Endothelial cell of umbilical vein (primary cell): ENCODE results near the gene POU6F2. TPM values are rescaled to one million over a fixed set of nuclear protein-coding genes. Genes with fewer than 3 reads are reported as not detected.

Source experiments
- BruUV-seq: library from RNA; stranded (reverse); fragments of 400-500 nt; replicated peaks from 2 replicates; lab custom pipeline; 2021; lab: Mats Ljungman, UMichigan
- CTCF ChIA-PET: fragments of 300-600, 350-600 bp; sonication (Branson Sonifier 250); formaldehyde crosslinking; loops from one replicate; lab custom pipeline; 2021; ENCODE audit warnings: antibody characterized with exemption, inconsistent platforms; lab: Charles Lee
- POLR2A ChIA-PET: fragments of 300-600, 350-600 bp; sonication (Branson Sonifier 250); formaldehyde crosslinking; loops from one replicate; lab custom pipeline; 2021; ENCODE audit warnings: antibody characterized with exemption, inconsistent platforms; lab: Charles Lee
- DNase-seq: peaks from one replicate; pipeline ENCODE4 v3.0.0-alpha.2; 2011; ENCODE audit warnings: low read depth, low spot score
- FAIRE-seq: peaks from 2 replicates; lab custom pipeline; 2011; peaks lifted over from hg19 to GRCh38; lab: Jason Lieb, UNC
- H2AFZ ChIP-seq: 2 replicates; pipeline ENCODE4 v1.6.0; 2012; ENCODE audit warnings: low read depth, low read length, control low read depth, inconsistent platforms
- H3K27ac ChIP-seq: 2 replicates; pipeline ENCODE4 v1.5.1; 2011; ENCODE audit warnings: low read depth, mild to moderate bottlenecking, control low read depth, low read length, moderate library complexity; ENCODE audit not compliant: insufficient read depth
- H3K27me3 ChIP-seq, 2 experiments: 2 replicates each; pipeline versions ENCODE4 v1.6.0 to v1.6.1; 2011; ENCODE audit warnings: low read length in 2 of 2, mixed read lengths in 1 of 2; ENCODE audit not compliant: control insufficient read depth in 2 of 2, insufficient read depth in 2 of 2
- H3K36me3 ChIP-seq, 2 experiments: 2 replicates in 1 of 2; 3 replicates in 1 of 2; pipeline ENCODE4 v1.5.1; 2011; ENCODE audit warnings: low read length in 2 of 2, mild to moderate bottlenecking in 1 of 2, moderate library complexity in 1 of 2; ENCODE audit not compliant: control insufficient read depth in 2 of 2, insufficient read depth in 2 of 2; ENCODE audit errors: extremely low read depth in 1 of 2
- H3K4me1 ChIP-seq: 3 replicates; pipeline ENCODE4 v1.5.1; 2011; ENCODE audit warnings: mild to moderate bottlenecking, low read length; ENCODE audit not compliant: control insufficient read depth, insufficient read depth; ENCODE audit errors: extremely low read depth
- H3K4me2 ChIP-seq: 2 replicates; pipeline ENCODE4 v1.6.1; 2011; ENCODE audit warnings: low read length, control low read depth, mixed read lengths; ENCODE audit not compliant: insufficient read depth
- H3K4me3 ChIP-seq, 3 experiments: fragments of 200-600 bp in 1 of 3; sonication (generic), shearing (Covaris generic) in 1 of 3; replicated peaks in 1 of 3; 2 replicates each; pipeline ENCODE4 v1.5.1; 2011 to 2016; ENCODE audit warnings: control low read depth in 3 of 3, low read length in 3 of 3, mild to moderate bottlenecking in 2 of 3, inconsistent platforms in 1 of 3, low read depth in 1 of 3, moderate library complexity in 1 of 3; ENCODE audit not compliant: insufficient read depth in 1 of 3
- H3K79me2 ChIP-seq: 2 replicates; pipeline ENCODE4 v1.6.0; 2012; ENCODE audit warnings: low read length, inconsistent platforms; ENCODE audit not compliant: control insufficient read depth, insufficient read depth
- H3K9ac ChIP-seq: replicated peaks from 2 replicates; pipeline ENCODE3; 2011; ENCODE audit warnings: low read length, control low read depth; ENCODE audit not compliant: insufficient read depth; ENCODE audit errors: extremely low read depth
- H3K9me1 ChIP-seq: replicated peaks from 3 replicates; pipeline ENCODE4 v1.6.0; 2011; ENCODE audit warnings: mild to moderate bottlenecking, low read length; ENCODE audit not compliant: control insufficient read depth, insufficient read depth; ENCODE audit errors: extremely low read depth
- H3K9me3 ChIP-seq: replicated peaks from 2 replicates; pipeline ENCODE4 v1.5.1; 2012; ENCODE audit warnings: low read length, inconsistent platforms; ENCODE audit not compliant: control insufficient read depth, insufficient read depth
- H4K20me1 ChIP-seq: replicated peaks from 2 replicates; pipeline ENCODE3; 2011; ENCODE audit warnings: mild to moderate bottlenecking, low read length; ENCODE audit not compliant: control insufficient read depth, insufficient read depth; ENCODE audit errors: extremely low read depth
- EZH2 ChIP-seq: IDR thresholded peaks from 2 replicates; pipeline ENCODE4 v1.6.1; 2012; ENCODE audit warnings: borderline replicate concordance, low read depth, mild to moderate bottlenecking, moderate library complexity, low read length, inconsistent platforms; ENCODE audit not compliant: severe bottlenecking
- FOS ChIP-seq: IDR thresholded peaks from 2 replicates; pipeline ENCODE4 v1.6.1; 2011; ENCODE audit warnings: mild to moderate bottlenecking, low read length, moderate library complexity, borderline replicate concordance; ENCODE audit not compliant: insufficient read depth
- GATA2 ChIP-seq: IDR thresholded peaks from 2 replicates; pipeline ENCODE4 v1.7.0; 2011; ENCODE audit warnings: low read depth, mild to moderate bottlenecking, moderate library complexity, mixed read lengths, low read length; ENCODE audit not compliant: insufficient read length, insufficient read depth
- JUN ChIP-seq: IDR thresholded peaks from 2 replicates; pipeline ENCODE4 v1.6.1; 2011; ENCODE audit warnings: borderline replicate concordance, low read depth; ENCODE audit not compliant: insufficient read length, insufficient read depth
- MYC ChIP-seq: IDR thresholded peaks from one replicate; pipeline ENCODE4 v1.6.1; 2011; ENCODE audit warnings: mild to moderate bottlenecking, low read depth, low read length
- POLR2A ChIP-seq: IDR thresholded peaks from 2 replicates; pipeline ENCODE4 v1.6.1; 2012; ENCODE audit warnings: low read depth, mild to moderate bottlenecking, control low read depth, low read length
- POLR2AphosphoS5 ChIP-seq: IDR thresholded peaks from 2 replicates; pipeline ENCODE4 v1.6.1; 2012; ENCODE audit warnings: low read depth, mild to moderate bottlenecking, control low read depth, low read length, moderate library complexity; ENCODE audit not compliant: insufficient read depth
- dilution Hi-C: fragments of 300-500 bp; cut with MboI; formaldehyde crosslinking; loops from one replicate; pipeline ENCODE4 v1.15.0; 2019; ENCODE audit warnings: low sequenced_read_pairs; ENCODE audit not compliant: extremely low pct_ligation_motif_present
- intact Hi-C: fragments of 100-400 bp; cut with micrococcal nuclease; formaldehyde crosslinking; loops from one replicate; pipeline ENCODE4 v1.10.0; 2022
- polyA plus RNA-seq, 4 experiments: library from polyadenylated mRNA; depleted of rRNA in 3 of 4; stranded (reverse) in 3 of 4; unstranded in 1 of 4; fragments of >200 nt; gene quantifications; 2 replicates each; pipeline versions ENCODE4 v1.2.1 to v1.2.3, GENCODE V29; 2011 to 2012; ENCODE audit warnings: missing spikeins in 1 of 4
- total RNA-seq: library from RNA; stranded (reverse); gene quantifications from 2 replicates; pipeline ENCODE4 v1.2.3, GENCODE V29; 2021
- TF ChIP-seq, protein P1 (sequence below): IDR thresholded peaks from 2 replicates; pipeline ENCODE4 v1.6.1; 2011; ENCODE audit not compliant: insufficient read depth, insufficient read length
- TF ChIP-seq, protein P2 (sequence below), 2 donors: IDR thresholded peaks; 1 replicate in 1 of 2; 2 replicates in 1 of 2; pipeline ENCODE4 v1.5.1; 2011; ENCODE audit warnings: low read length in 2 of 2, mild to moderate bottlenecking in 2 of 2, moderate library complexity in 2 of 2, control low read depth in 1 of 2, inconsistent platforms in 1 of 2, low read depth in 1 of 2; ENCODE audit not compliant: insufficient read depth in 1 of 2; ENCODE audit errors: extremely low read depth in 1 of 2

POU6F2 gene
- total and polyA plus RNA-seq, 2 donors (not counting 3 experiments of a cell fraction or from before 2014, with no cell fraction given) = 0.29 TPM; not detected in 1

DNA sequence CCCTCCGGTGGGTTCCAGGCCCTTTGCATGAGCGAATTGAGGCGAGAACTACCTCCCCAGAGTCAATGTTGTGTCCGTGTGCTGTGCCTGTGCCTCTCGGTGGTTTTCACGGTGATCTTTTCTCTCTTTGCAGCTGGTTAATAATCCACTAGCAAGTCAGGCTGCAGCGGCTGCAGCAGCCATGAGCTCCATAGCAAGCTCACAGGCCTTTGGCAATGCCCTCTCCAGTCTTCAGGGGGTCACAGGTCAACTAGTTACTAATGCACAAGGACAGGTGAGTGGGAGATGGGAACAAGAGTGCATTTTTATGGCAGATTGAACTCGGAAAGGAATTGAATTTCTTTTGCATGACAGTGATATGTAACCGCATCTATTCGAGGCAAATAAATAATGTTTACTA is 428.8 kb downstream of the POU6F2 start:
- H3K36me3 ChIP-seq = no peaks in the 10 kb centered on the region
- H3K4me1 ChIP-seq = no peaks in the 10 kb centered on the region
- dilution Hi-C loops (no loop called here), intact Hi-C loops (no loop called here)
- H4K20me1 ChIP-seq = no peaks in the 10 kb centered on the region
- H3K4me2 ChIP-seq = no peak overlapping the region
- H3K9me1 ChIP-seq = no peaks in the 10 kb centered on the region
- H3K4me3 ChIP-seq = no peak overlapping the region
- no peak overlapping the region for H3K9ac ChIP-seq
- CTCF ChIA-PET = no interaction called here
- no peak overlapping the region for H2AFZ ChIP-seq
- FAIRE-seq (no peak), DNase-seq (no peak)
- H3K27me3 ChIP-seq = peaks cover 2 to 5% of the 10 kb centered on the region in 2 experiments
- no peak overlapping the region for H3K27ac ChIP-seq
- TF ChIP-seq, protein P1, sequence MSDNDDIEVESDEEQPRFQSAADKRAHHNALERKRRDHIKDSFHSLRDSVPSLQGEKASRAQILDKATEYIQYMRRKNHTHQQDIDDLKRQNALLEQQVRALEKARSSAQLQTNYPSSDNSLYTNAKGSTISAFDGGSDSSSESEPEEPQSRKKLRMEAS = no peak
- TF ChIP-seq POLR2AphosphoS5 (no peak), JUN (no peak), FOS (no peak), EZH2 (no peak), POLR2A (no peak), GATA2 (no peak), MYC (no peak)
- TF ChIP-seq, protein P2, sequence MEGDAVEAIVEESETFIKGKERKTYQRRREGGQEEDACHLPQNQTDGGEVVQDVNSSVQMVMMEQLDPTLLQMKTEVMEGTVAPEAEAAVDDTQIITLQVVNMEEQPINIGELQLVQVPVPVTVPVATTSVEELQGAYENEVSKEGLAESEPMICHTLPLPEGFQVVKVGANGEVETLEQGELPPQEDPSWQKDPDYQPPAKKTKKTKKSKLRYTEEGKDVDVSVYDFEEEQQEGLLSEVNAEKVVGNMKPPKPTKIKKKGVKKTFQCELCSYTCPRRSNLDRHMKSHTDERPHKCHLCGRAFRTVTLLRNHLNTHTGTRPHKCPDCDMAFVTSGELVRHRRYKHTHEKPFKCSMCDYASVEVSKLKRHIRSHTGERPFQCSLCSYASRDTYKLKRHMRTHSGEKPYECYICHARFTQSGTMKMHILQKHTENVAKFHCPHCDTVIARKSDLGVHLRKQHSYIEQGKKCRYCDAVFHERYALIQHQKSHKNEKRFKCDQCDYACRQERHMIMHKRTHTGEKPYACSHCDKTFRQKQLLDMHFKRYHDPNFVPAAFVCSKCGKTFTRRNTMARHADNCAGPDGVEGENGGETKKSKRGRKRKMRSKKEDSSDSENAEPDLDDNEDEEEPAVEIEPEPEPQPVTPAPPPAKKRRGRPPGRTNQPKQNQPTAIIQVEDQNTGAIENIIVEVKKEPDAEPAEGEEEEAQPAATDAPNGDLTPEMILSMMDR (IDR thresholded peaks at IDR 0.05; ENCODE audit: extremely low read depth in 1 of 2, insufficient read depth in 1 of 2, low read depth in 1 of 2, low read length in 2 of 2) = no peak
- BruUV-seq = no TSS peak
- H3K79me2 ChIP-seq = no peaks in the 10 kb centered on the region
- POLR2A ChIA-PET = no interaction called here
- no peaks in the 10 kb centered on the region for H3K9me3 ChIP-seq
